ENCODE measurements around the gene PDE8B.
A peak's percentile ranks its signal among the peaks of the same experiment; 100 is the strongest.

Gene PDE8B

GRCh38 chr5:77177576-77177975 lies 32.9 kb upstream of the PDE8B start:
- Mint-ChIP-seq H3K27me3 (peaks cover 40% of the 10 kb centered on the region), H3K36me3 (ENCODE audit: low read depth) (no peaks in the 10 kb centered on the region), H3K4me3 (no peak overlapping the region), H3K27ac (no peak overlapping the region), H3K9me3 (no peaks in the 10 kb centered on the region), H3K4me1 (ENCODE audit: low read depth) (peaks cover 2% of the 10 kb centered on the region)
- DNase-seq: no peak

- Mint-ChIP-seq H3K27me3 (peaks cover 58% of the 10 kb centered on the region), H3K9me3 (no peaks in the 10 kb centered on the region), H3K4me3 (peak overlapping the region; percentile 26), H3K36me3 (ENCODE audit: low read depth) (no peaks in the 10 kb centered on the region), H3K4me1 (ENCODE audit: low read depth) (peaks cover 2% of the 10 kb centered on the region), H3K27ac (no peak overlapping the region)
- DNase-seq: no peak
Observed at GRCh38 chr5:77180167-77181081, 30.1 kb upstream of the PDE8B start.

- Mint-ChIP-seq H3K4me3 (peak overlapping the region; percentile 23), H3K27ac (no peak overlapping the region), H3K9me3 (no peaks in the 10 kb centered on the region), H3K27me3 (peaks cover 58% of the 10 kb centered on the region), H3K36me3 (ENCODE audit: low read depth) (no peaks in the 10 kb centered on the region), H3K4me1 (ENCODE audit: low read depth) (peaks cover 2% of the 10 kb centered on the region)
- DNase-seq: no peak
Observed at GRCh38 chr5:77181173-77181572, 29.3 kb upstream of the PDE8B start.

- Mint-ChIP-seq H3K4me1 (ENCODE audit: low read depth) (peaks cover 2% of the 10 kb centered on the region), H3K36me3 (ENCODE audit: low read depth) (no peaks in the 10 kb centered on the region), H3K27ac (no peak overlapping the region), H3K9me3 (no peaks in the 10 kb centered on the region), H3K27me3 (peaks cover 58% of the 10 kb centered on the region), H3K4me3 (no peak overlapping the region)
- DNase-seq: no peak
Observed at GRCh38 chr5:77181596-77182304, 28.7 kb upstream of the PDE8B start.

- Mint-ChIP-seq H3K4me3 (no peak overlapping the region), H3K9me3 (no peaks in the 10 kb centered on the region), H3K27ac (no peak overlapping the region), H3K4me1 (ENCODE audit: low read depth) (peaks cover 2% of the 10 kb centered on the region), H3K27me3 (peaks cover 58% of the 10 kb centered on the region), H3K36me3 (ENCODE audit: low read depth) (no peaks in the 10 kb centered on the region)
- no peak for DNase-seq
Observed at GRCh38 chr5:77182367-77182766, 28.1 kb upstream of the PDE8B start.

- no peaks in the 10 kb centered on the region for H3K36me3 Mint-ChIP-seq (ENCODE audit: low read depth)
- H3K27me3 Mint-ChIP-seq: peaks cover 29% of the 10 kb centered on the region
- DNase-seq: no peak
- no peak overlapping the region for H3K4me3 Mint-ChIP-seq
- no peaks in the 10 kb centered on the region for H3K4me1 Mint-ChIP-seq (ENCODE audit: low read depth)
- no peaks in the 10 kb centered on the region for H3K9me3 Mint-ChIP-seq
- no peak overlapping the region for H3K27ac Mint-ChIP-seq
Observed at GRCh38 chr5:77186652-77187370, 23.7 kb upstream of the PDE8B start.

GRCh38 chr5:77189421-77189820 lies 21.1 kb upstream of the PDE8B start:
- H3K4me1 Mint-ChIP-seq (ENCODE audit: low read depth): no peaks in the 10 kb centered on the region
- H3K9me3 Mint-ChIP-seq: no peaks in the 10 kb centered on the region
- H3K4me3 Mint-ChIP-seq: no peak overlapping the region
- H3K36me3 Mint-ChIP-seq (ENCODE audit: low read depth): no peaks in the 10 kb centered on the region
- peaks cover 12% of the 10 kb centered on the region for H3K27me3 Mint-ChIP-seq
- DNase-seq: no peak
- no peak overlapping the region for H3K27ac Mint-ChIP-seq

GRCh38 chr5:77192441-77193050 lies 17.9 kb upstream of the PDE8B start:
- DNase-seq: no peak
- peaks cover 11% of the 10 kb centered on the region for H3K27me3 Mint-ChIP-seq
- H3K4me1 Mint-ChIP-seq (ENCODE audit: low read depth): no peaks in the 10 kb centered on the region
- no peaks in the 10 kb centered on the region for H3K36me3 Mint-ChIP-seq (ENCODE audit: low read depth)
- H3K27ac Mint-ChIP-seq: no peak overlapping the region
- H3K4me3 Mint-ChIP-seq: no peak overlapping the region
- peaks cover 8% of the 10 kb centered on the region for H3K9me3 Mint-ChIP-seq

GRCh38 chr5:77194762-77195161 lies 15.7 kb upstream of the PDE8B start:
- Mint-ChIP-seq H3K36me3 (ENCODE audit: low read depth) (no peaks in the 10 kb centered on the region), H3K9me3 (peaks cover 13% of the 10 kb centered on the region), H3K27ac (no peak overlapping the region), H3K27me3 (peaks cover 14% of the 10 kb centered on the region), H3K4me3 (no peak overlapping the region), H3K4me1 (ENCODE audit: low read depth) (no peaks in the 10 kb centered on the region)
- no peak for DNase-seq

- Mint-ChIP-seq H3K4me3 (no peak overlapping the region), H3K36me3 (ENCODE audit: low read depth) (no peaks in the 10 kb centered on the region), H3K9me3 (peaks cover 13% of the 10 kb centered on the region), H3K4me1 (ENCODE audit: low read depth) (peaks cover 1% of the 10 kb centered on the region), H3K27me3 (peaks cover 18% of the 10 kb centered on the region), H3K27ac (no peak overlapping the region)
- no peak for DNase-seq
Observed at GRCh38 chr5:77197840-77198554, 12.5 kb upstream of the PDE8B start.

- peaks cover 8% of the 10 kb centered on the region for H3K9me3 Mint-ChIP-seq
- H3K4me3 Mint-ChIP-seq: no peak overlapping the region
- no peak overlapping the region for H3K27ac Mint-ChIP-seq
- DNase-seq: no peak
- no peaks in the 10 kb centered on the region for H3K36me3 Mint-ChIP-seq (ENCODE audit: low read depth)
- peaks cover 17% of the 10 kb centered on the region for H3K27me3 Mint-ChIP-seq
- peaks cover 1% of the 10 kb centered on the region for H3K4me1 Mint-ChIP-seq (ENCODE audit: low read depth)
Observed at GRCh38 chr5:77200663-77201062, 9.8 kb upstream of the PDE8B start.

GRCh38 chr5:77202145-77202544 lies 8.3 kb upstream of the PDE8B start:
- Mint-ChIP-seq H3K4me1 (ENCODE audit: low read depth) (peaks cover 1% of the 10 kb centered on the region), H3K36me3 (ENCODE audit: low read depth) (no peaks in the 10 kb centered on the region), H3K27ac (no peak overlapping the region), H3K9me3 (peaks cover 5% of the 10 kb centered on the region), H3K4me3 (no peak overlapping the region), H3K27me3 (peaks cover 16% of the 10 kb centered on the region)
- DNase-seq: no peak

- H3K9me3 Mint-ChIP-seq: no peaks in the 10 kb centered on the region
- DNase-seq: no peak
- H3K4me1 Mint-ChIP-seq (ENCODE audit: low read depth): peaks cover 5% of the 10 kb centered on the region
- peaks cover 27% of the 10 kb centered on the region for H3K27me3 Mint-ChIP-seq
- H3K4me3 Mint-ChIP-seq: no peak overlapping the region
- H3K36me3 Mint-ChIP-seq (ENCODE audit: low read depth): no peaks in the 10 kb centered on the region
- no peak overlapping the region for H3K27ac Mint-ChIP-seq
Observed at GRCh38 chr5:77204967-77205366, 5.5 kb upstream of the PDE8B start.

Data from activated T-cell treated with anti-CD3 and anti-CD28 coated beads, Interleukin-2, amount 50 U/mL, for 24 hours (primary cell).